ENCODE results near the gene RBBP8NL.
"Not testable (repeated sequence)": the region's sequence is repeated elsewhere in the genome, so short reads cannot be mapped to it uniquely, and the experiment has no call there.

The RBBP8NL gene

DNA sequence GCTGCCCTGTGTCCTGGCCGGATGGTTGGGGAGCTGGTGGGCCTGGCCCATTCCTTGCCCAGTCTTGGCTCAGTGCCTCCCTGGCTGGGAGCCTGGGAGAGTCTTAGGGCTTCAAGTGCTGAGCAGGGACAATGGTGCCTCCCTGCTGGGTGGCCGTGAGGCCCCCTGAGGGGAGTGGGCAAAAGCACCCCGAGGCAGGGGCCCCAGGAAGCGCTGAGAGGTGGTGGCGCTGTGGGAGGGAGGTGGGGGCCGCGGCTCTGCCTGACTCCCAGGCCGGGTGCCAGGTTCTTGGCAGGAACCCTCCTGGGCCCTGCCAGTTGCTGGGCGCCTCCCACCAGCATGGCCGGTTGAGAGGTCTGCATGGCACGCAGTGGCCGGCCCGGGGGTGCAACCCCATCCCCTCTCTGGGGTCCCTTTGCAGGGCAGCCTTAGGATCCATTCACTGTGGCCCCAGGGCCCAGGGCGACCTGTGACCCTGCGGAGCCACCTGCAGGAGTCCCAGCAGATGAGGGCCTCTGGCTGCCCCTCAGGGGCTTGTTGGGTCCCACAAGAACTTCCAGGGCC lies 49.6 kb downstream of the RBBP8NL start:
- H3K27me3 ChIP-seq (ENCODE audit: insufficient read depth, low read depth, severe bottlenecking): no peaks in the 10 kb centered on the region
- no peak overlapping the region for H3K4me3 ChIP-seq (ENCODE audit: low read depth, low read length)
- H3K27ac ChIP-seq: no peak overlapping the region
- no peak for DNase-seq
- TF ChIP-seq, protein P1, sequence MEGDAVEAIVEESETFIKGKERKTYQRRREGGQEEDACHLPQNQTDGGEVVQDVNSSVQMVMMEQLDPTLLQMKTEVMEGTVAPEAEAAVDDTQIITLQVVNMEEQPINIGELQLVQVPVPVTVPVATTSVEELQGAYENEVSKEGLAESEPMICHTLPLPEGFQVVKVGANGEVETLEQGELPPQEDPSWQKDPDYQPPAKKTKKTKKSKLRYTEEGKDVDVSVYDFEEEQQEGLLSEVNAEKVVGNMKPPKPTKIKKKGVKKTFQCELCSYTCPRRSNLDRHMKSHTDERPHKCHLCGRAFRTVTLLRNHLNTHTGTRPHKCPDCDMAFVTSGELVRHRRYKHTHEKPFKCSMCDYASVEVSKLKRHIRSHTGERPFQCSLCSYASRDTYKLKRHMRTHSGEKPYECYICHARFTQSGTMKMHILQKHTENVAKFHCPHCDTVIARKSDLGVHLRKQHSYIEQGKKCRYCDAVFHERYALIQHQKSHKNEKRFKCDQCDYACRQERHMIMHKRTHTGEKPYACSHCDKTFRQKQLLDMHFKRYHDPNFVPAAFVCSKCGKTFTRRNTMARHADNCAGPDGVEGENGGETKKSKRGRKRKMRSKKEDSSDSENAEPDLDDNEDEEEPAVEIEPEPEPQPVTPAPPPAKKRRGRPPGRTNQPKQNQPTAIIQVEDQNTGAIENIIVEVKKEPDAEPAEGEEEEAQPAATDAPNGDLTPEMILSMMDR (IDR thresholded peaks at IDR 0.05; ENCODE audit: low read depth, low read length): no peak
- peaks cover 2% of the 10 kb centered on the region; the same call in 1 of the 2 replicates for H3K36me3 ChIP-seq
- peaks cover 3% of the 10 kb centered on the region for H3K9me3 ChIP-seq (ENCODE audit: severe bottlenecking)

DNA sequence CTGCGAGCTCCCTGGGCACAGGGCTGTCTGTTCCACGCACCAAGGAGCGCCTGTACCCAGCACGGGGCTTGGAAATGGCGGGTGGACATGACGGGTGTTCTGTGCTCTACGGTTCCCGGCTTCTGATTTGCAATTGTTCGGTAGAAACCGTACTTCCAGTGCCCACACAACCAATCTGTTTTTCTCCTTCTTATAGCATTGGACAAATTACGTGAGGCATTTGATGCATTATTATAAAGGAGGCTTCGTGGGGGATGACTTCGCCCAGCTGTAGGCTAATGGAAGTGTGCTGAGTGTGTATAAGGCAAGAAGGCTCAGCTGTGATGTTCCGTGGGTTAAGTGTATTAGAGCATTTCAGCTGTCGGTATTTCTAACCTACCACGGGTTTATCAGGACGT lies 50.3 kb downstream of the RBBP8NL start:
- TF ChIP-seq, protein P1 (IDR thresholded peaks at IDR 0.05; ENCODE audit: low read depth, low read length): no peak
- Histone ChIP-seq H3K27ac (no peak overlapping the region), H3K4me3 (ENCODE audit: low read depth, low read length) (no peak overlapping the region), H3K9me3 (ENCODE audit: severe bottlenecking) (peaks cover 3% of the 10 kb centered on the region), H3K27me3 (ENCODE audit: insufficient read depth, low read depth, severe bottlenecking) (no peaks in the 10 kb centered on the region), H3K36me3 (peaks cover 2% of the 10 kb centered on the region; the same call in 1 of the 2 replicates)
- DNase-seq: no peak

DNA sequence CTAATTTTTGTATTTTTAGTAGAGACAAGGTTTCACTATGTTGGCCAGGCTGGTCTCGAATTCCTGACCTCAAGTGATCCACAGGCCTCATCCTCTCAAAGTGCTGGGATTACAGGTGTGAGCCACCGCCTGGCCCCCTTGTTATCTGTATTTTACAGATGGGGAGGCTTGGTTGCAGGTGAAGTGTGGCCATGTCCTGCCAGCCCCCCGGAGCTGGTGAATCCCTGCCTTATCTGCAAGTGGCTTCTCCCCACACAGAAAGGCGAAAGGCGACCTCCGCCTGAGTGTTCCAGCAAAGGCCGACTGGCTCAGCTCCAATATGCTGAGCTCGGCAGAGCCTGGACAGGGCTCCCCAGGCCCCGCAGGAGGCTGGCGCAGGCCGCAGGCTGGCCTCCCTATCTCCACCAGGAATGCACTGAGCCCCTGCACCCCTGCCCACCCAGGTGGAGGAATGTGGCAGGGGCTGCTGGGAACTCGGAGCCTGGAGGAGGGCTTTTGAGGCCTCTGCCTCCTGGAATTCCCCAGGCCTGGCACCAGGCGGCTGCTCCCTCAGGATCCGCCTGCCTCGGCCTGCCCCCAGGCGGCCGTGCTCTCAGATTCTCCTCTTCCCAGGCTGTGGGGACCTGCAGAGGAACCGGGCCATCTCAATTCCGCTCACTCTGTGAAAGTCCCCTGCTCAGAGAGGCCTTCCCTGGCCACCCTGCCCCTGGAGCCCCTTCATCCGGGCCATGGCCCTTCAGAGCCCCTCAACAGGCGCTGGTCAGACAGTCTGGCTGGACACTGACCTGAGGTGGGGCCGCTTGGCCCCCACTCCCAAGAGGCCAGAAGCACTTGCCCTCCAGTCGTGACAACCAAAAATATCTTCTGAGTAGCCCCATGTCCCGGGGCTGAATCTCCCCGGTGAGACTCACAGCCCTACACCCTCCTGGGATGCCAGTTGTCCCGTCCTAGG lies 51.0 kb downstream of the RBBP8NL start:
- Histone ChIP-seq H3K36me3 (no peaks in the 10 kb centered on the region), H3K4me3 (ENCODE audit: low read depth, low read length) (no peak overlapping the region), H3K9me3 (ENCODE audit: severe bottlenecking) (peaks cover 3% of the 10 kb centered on the region), H3K27ac (0 out of 2 replicates have a peak overlapping the region, but pooled peaks have one; percentile 37), H3K27me3 (ENCODE audit: insufficient read depth, low read depth, severe bottlenecking) (no peaks in the 10 kb centered on the region)
- DNase-seq: peak; percentile 71
- TF ChIP-seq, protein P1 (IDR thresholded peaks at IDR 0.05; ENCODE audit: low read depth, low read length): peak; percentile 69

DNA sequence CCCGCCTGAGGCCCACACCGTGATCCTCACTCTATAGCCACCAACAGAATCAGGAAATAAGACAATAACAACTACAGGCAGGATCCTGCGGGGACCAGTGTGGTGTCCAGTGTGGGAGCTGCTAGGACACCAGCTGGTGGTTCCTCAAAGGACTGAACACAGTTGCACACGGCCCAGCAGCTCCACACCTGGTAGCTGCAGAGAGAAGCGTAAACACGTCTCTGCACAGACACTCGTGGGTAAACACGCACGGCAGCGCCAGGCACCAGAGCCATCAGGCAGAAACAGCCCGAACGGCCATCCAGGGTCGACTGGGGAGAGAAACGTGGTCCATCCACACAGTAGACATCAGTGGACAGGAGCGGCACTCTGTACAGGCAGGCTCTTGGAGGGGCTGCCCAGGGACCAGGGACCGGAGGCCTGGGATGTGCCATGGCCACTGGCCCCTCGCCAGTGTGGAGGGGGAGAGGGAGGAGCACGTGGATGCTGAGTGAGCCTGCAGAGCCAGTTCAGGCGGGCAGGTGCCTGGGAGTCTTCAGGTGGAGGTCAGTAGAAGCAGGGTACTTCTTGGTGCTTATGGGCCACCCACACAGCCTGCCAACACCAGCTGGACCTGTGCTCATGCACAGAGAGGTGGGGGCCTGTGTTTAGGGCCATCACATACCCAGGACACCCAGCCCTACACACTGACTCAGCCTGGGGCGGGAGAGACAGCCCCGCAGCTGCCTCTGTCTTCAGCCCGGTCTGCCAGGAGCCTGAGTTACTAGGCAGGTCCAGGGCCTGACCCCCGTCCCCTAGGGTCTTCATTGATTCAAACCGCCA lies 52.8 kb downstream of the RBBP8NL start:
- H3K27me3 ChIP-seq (ENCODE audit: insufficient read depth, low read depth, severe bottlenecking): no peaks in the 10 kb centered on the region
- H3K27ac ChIP-seq: no peak overlapping the region
- no peak for DNase-seq
- no peaks in the 10 kb centered on the region for H3K36me3 ChIP-seq
- H3K4me3 ChIP-seq (ENCODE audit: low read depth, low read length): no peak overlapping the region
- TF ChIP-seq, protein P1 (IDR thresholded peaks at IDR 0.05; ENCODE audit: low read depth, low read length): no peak
- peaks cover 3% of the 10 kb centered on the region for H3K9me3 ChIP-seq (ENCODE audit: severe bottlenecking)

DNA sequence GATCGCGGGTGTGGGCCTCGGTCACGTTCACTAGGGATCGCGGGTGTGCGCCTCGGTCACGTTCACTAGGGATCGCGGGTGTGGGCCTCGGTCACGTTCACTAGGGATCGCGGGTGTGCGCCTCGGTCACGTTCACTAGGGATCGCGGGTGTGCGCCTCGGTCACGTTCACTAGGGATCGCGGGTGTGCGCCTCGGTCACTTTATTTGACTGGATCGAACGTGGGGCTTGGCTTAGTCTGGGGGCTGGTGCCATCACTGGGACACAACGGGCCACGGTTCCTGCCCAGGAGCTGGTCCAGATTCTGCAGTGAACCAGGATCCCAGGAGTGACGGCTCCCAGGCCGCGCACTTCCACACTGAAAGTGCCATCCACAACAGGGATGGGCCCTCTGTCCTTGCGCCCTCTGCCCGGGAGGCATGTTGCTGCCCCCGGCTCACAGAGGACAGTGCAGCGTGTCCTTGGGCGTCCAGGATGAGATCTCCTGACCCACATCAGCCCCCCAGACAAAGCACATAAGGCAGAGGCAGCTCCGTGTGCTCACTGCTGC lies 53.6 kb downstream of the RBBP8NL start:
- DNase-seq; H3K27me3 ChIP-seq (ENCODE audit: insufficient read depth, low read depth, severe bottlenecking); H3K4me3 ChIP-seq (ENCODE audit: low read depth, low read length); H3K9me3 ChIP-seq (ENCODE audit: severe bottlenecking); H3K27ac ChIP-seq; H3K36me3 ChIP-seq: not testable (repeated sequence)
